ENCODE data around the gene ARHGDIB.
A peak's percentile ranks its signal among the peaks of the same experiment; 100 is the strongest.

Gene ARHGDIB

GRCh38 chr12:14930299-14930698, 31.1 kb downstream of the ARHGDIB start:
- no peak for DNase-seq (ENCODE audit: low spot score)

- DNase-seq (ENCODE audit: low spot score): no peak
These were observed 32.5 kb downstream of the ARHGDIB start for GRCh38 chr12:14928931-14929330.

- no peak for DNase-seq (ENCODE audit: low spot score)
These were observed 34.1 kb downstream of the ARHGDIB start for GRCh38 chr12:14927267-14927666.

- no peak for DNase-seq (ENCODE audit: low spot score)
These were observed 36.9 kb downstream of the ARHGDIB start for GRCh38 chr12:14924541-14924940.

- DNase-seq (ENCODE audit: low spot score): no peak
These were observed 37.5 kb downstream of the ARHGDIB start for GRCh38 chr12:14923944-14924343.

- no peak for DNase-seq (ENCODE audit: low spot score)
These were observed 40.2 kb downstream of the ARHGDIB start for GRCh38 chr12:14921218-14921617.

- no peak for DNase-seq (ENCODE audit: low spot score)
These were observed 40.8 kb downstream of the ARHGDIB start for GRCh38 chr12:14920475-14921126.

- DNase-seq (ENCODE audit: low spot score): no peak
These were observed 41.9 kb downstream of the ARHGDIB start for GRCh38 chr12:14919455-14919854.

GRCh38 chr12:14915736-14916135, 45.7 kb downstream of the ARHGDIB start:
- DNase-seq (ENCODE audit: low spot score): no peak

GRCh38 chr12:14913381-14913781, 48.0 kb downstream of the ARHGDIB start:
- no peak for DNase-seq (ENCODE audit: low spot score)

- no peak for DNase-seq (ENCODE audit: low spot score)
These were observed 50.3 kb downstream of the ARHGDIB start for GRCh38 chr12:14911131-14911530.

GRCh38 chr12:14910090-14910915, 51.1 kb downstream of the ARHGDIB start:
- no peak for DNase-seq (ENCODE audit: low spot score)

GRCh38 chr12:14907953-14908352, 53.4 kb downstream of the ARHGDIB start:
- DNase-seq (ENCODE audit: low spot score): no peak

GRCh38 chr12:14906114-14906513, 55.3 kb downstream of the ARHGDIB start:
- no peak for DNase-seq (ENCODE audit: low spot score)

- DNase-seq (ENCODE audit: low spot score): no peak
These were observed 56.0 kb downstream of the ARHGDIB start for GRCh38 chr12:14905269-14906004.

- no peak for DNase-seq (ENCODE audit: low spot score)
These were observed 56.5 kb downstream of the ARHGDIB start for GRCh38 chr12:14904854-14905253.

- DNase-seq (ENCODE audit: low spot score): no peak
These were observed 57.9 kb downstream of the ARHGDIB start for GRCh38 chr12:14903386-14904098.

- no peak for DNase-seq (ENCODE audit: low spot score)
These were observed 58.9 kb downstream of the ARHGDIB start for GRCh38 chr12:14902465-14902864.

GRCh38 chr12:14901228-14901562, 60.2 kb downstream of the ARHGDIB start:
- DNase-seq (ENCODE audit: low spot score): no peak

- no peak for DNase-seq (ENCODE audit: low spot score)
These were observed 60.7 kb downstream of the ARHGDIB start for GRCh38 chr12:14900521-14901227.

GRCh38 chr12:14896521-14897169, 64.8 kb downstream of the ARHGDIB start:
- peak; percentile 18 for DNase-seq (ENCODE audit: low spot score)
